Measurements from ENCODE around the gene MAPK13.
"Not testable (repeated sequence)": the region's sequence is repeated elsewhere in the genome, so short reads cannot be mapped to it uniquely, and the experiment has no call there.

Gene MAPK13

DNA sequence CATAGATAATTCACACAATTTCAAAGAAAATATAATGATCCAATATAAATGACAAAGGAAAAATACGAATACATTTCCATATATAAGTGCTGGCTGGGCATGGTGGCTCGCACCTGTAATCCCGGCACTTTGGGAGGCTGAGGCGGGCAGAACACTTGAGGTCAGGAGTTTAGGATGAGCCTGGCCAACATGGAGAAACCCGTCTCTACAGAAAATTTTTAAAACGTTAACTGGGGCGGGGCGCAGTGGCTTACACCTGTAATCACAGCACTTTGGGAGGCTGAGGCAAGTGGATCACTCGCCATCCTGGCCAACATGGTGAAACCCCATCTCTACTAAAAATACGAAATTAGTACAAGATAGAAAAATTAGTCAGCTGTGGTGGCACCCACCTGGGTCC lies 14.9 kb upstream of the MAPK13 start:
- no peak for DNase-seq (ENCODE audit: low read depth)

DNA sequence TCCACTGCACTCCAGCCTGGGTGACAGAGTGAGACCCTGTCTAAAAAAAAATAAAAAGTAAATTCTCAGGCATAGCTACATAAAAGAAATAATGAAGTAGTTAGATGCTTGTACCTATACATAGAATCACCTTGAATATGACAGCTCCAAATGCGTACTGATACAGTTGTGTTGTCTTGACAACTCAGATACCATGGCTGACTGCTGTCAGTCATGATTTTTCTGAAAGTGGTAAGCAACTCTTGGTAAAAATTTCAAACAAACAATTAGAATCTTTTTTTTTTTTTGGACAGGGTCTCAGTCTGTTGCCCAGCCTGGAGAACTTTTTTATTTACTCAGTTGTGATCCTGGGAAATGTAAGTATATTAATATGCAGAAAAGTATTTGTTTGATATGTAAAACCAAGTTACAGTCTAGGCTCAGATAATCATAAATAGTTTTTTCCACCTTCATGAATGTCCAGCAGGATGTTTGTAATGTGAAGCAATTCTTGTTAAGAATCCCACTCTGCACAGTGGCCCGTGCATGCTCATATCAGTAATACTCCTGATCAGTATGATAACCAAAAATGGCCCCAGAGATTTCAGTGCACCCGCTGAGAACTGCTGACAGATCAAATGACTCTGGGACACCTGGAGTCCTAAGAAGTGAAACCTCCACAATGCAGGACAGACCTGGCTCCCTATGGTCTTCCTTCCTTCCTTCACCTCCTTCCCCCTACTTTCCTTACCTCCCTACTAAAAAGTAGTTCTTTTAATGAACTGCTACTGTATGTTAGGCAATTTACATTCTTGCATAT lies 14.0 kb upstream of the MAPK13 start:
- no peak for DNase-seq (ENCODE audit: low read depth)

DNA sequence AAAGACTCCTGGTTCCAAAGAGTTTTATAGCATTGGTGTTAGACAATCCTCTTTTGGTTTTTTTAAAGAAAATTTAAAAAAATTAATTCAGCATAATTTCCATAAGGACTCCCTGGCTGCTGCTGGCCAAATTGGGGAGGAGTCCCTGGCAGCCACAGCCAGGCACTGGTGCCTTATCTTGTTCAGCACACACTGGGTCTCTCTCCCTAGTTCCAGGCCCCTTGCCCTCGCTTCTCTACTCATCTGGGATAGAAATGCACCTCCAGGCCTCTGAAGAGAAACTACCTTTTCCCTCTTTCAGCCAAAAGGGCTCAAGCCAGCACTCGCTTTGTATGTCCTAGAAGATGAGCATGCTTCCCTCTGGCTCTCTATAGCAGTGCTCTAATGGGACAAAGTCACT lies 13.4 kb upstream of the MAPK13 start:
- DNase-seq (ENCODE audit: low read depth) = no peak

DNA sequence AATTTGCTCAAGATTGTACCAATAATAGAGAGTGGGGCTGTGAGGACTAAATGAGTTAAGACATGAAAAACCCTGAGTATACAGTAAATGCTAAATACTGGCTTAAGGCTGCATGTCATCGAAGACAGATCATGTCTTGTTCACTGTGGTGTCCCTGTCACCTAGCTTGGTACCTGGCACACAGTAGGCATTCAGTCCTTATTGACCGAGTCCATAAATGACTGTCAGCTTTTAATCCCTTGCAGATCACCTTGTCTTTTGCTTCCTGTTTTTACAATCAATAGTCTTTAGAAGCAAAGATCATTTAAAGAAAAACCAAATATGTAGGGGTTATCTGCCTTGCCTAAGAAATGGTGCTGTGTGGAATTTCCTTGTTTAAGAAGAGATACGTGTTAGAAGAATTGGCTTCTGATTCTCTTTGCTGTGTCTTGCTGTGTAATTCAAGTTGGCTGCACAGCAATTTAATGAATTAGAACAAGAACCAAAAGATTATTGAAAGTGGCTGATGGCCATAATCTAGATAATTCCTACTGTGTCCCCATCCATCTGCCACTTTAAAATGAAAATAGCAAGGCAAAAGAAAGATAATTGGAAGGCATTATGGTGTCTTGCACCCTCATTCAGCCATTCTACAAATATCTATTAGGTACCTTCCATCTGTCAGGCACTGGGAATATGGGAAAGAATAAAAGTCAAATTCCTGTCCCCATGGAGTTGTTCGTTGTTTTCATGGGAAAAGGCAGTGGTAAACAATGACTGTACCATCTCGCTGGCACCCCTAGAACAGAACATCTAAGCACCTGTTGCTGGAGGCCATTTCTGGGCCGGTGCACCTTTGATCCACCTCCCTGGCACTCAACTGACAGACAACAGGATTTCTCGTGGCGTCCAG lies 12.4 kb upstream of the MAPK13 start:
- DNase-seq (ENCODE audit: low read depth) = no peak

DNA sequence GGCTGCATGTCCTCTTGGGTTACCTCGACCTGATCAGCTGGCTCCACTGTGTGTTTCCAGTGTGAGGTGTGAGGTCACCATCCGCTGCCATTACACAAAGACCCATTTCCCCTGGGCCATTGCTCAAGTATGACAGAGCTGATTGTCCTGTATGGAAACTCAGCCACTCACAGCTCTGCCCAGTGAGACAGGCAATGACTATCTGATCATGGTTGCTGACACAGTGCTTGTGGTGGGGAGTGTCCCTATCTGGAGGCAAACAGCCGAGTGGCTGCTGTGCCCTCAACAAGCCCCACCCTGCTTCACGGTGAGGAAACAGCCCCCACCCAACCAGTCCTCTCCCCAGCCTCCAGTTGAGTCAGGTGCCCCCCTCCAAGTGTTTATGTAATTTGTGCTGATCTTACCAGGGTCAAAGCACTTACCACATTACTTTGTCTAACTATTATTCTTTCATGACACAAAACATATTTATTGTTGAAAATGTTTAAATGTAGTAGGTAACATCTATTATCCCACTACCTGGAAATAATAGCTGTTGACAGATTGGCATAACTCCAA lies 11.7 kb upstream of the MAPK13 start:
- peak; percentile 70 for DNase-seq (ENCODE audit: low read depth)

DNA sequence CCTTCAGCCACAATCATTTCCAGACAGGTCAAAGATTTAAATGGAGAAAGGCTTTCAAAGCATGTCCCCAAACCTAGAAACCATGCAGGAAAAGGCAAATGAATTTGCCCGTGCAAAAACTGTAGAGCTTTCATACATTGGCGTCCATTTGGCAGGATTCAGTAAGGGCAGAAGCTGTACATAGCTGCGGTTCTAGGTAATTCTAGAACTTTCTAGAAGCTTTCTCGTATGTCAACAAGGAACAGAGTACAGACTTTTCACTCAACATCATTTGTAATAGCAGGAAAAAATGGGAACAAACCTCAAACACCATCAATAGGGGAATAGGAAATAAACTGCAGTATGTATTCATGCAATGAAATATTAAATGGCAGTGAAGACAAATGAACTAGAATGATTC lies 11.1 kb upstream of the MAPK13 start:
- no peak for DNase-seq (ENCODE audit: low read depth)

DNA sequence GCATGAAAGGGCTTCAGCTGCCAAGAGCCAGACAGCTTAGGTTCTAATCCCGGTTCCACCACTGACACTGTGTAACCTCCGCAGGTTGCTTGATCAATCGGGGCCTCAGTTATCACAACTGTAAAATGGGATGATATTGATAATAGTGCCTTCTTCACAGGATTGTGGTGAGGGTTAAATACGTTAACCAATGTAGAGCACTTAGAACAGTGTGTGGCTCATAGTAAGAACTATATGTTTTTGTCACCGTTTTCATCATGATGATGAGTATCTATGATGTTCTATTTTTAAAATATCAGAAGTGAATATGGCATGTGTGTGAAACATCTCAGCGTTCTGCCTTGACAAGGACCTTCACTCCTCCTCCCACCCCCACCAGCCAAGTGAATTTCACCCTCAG lies 10.3 kb upstream of the MAPK13 start:
- DNase-seq (ENCODE audit: low read depth) = no peak

DNA sequence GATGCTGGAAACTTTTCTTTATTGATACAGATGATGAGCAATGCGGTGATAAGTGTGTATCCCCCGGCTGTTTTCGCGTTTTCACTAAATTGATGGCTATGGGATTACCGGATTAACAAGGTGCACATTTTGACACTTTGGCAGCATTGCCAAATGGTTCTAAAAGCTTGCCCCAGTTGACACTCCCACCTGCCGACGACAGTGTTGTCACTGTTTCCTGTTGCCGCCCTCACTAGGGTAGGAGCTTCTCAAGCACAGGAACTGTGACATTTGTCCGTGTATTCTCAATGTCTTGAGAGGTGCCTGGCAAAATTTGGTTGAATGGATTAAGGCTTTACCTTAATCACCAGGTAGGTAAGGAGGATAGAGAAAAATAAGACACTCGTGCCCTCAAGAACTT lies 9.8 kb upstream of the MAPK13 start:
- peak; percentile 64 for DNase-seq (ENCODE audit: low read depth)

DNA sequence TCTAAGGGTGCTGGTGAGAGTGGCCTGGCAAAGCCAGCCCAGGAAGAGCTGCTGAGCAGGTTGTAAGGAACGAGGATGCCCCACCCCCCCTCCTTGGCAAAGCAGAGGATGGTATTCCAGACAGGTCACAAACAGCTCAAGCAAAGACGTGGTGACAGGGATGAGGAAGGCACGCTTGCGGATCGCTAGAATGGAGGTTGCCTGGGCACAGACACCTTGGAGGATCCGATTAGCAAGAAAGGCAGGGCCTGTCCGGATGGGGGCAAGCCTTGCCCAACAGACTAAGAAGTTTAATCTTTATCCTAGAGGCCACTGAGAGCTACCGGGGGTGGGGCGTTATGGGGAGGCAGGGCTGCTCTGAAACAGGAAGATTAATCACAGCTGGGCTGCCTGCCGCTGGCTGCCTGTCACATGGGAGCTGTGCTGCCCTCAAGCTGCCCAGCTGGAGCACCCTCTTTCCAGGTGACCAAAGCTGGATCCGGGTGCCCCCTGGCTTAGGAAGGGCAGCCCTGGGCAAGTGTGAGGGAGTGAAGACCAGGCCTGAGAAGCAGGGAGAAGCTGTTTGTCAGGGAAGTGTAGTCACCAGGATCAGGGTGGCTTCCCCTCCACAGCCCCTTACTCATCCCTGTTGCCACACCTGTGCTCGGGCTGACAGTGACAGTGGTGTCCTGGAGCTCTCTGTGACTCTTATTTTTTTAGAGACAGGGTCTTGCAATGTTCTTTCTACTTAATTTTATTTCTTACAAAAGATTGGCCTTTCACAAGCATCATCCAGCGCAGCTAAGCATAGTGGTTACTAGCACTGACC lies 9.1 kb upstream of the MAPK13 start:
- DNase-seq (ENCODE audit: low read depth) = no peak

DNA sequence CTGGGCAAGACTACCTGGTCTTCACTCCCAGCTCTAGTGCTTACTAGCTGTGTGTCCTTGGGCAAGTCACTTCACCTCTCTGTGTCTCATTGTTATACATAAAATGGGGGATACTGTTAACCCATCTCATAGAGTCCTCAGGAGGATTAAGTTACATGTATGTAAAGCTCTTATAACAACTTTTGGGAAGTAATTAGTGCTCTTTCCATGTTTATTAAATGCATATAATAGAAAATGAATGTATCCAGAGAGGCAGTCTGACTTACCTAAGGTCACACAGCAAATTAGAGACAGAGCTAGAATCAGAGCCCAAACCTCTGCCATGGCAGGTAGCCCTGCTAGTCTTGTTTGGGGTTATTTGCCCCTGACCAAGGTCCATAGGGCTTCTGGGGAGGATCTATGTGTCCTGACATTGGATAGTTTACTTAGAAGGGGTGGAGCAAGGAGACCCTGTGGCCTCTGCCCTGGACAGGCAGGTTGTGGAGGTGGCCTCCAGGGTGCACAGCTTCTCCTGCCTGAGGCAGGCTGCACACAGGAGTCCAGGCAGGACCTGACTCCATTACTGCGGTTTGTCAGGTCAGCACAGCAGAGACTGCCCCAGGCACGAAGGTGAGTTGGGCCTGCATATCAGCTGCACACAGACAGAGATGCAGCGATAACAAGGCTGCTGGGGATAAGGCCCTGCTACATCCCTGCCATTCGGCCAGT lies 8.4 kb upstream of the MAPK13 start:
- no peak for DNase-seq (ENCODE audit: low read depth)

DNA sequence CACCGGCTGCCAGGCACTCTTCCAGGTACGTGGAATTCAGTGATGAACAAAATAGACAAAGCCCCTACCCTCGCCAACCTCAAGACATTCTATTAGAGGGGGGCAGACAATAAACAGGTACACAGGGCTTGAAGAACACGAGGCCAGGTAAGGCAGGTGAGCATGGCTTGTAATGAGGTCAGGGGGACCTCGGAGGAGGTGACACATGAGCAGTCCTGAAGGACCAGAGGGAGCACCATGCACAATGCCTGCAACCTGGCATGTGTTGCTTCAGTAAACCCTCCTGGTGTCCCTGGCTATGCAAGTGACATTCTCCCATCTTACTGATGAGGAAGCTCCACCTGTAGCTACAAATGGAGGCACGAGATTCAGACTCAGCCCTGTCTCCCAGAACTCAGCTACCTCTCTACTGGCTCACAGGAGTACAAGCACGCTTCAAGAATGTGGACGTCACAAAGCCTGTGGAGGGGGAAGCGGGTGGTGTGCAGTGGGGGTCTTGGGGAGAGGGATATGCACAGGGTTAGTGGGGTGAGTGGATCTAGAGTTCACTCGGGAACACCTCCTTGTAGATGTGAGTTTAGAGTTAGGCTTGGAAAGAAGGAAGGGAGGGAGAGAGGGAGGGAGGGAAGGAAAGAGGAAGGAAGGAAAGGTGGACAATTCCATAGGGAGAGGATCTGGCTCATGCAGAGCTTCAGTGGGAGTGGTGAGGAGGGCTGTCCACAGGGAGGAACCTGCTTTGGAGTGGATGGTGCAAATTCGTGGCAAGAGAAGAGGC lies 7.6 kb upstream of the MAPK13 start:
- DNase-seq (ENCODE audit: low read depth) = no peak

DNA sequence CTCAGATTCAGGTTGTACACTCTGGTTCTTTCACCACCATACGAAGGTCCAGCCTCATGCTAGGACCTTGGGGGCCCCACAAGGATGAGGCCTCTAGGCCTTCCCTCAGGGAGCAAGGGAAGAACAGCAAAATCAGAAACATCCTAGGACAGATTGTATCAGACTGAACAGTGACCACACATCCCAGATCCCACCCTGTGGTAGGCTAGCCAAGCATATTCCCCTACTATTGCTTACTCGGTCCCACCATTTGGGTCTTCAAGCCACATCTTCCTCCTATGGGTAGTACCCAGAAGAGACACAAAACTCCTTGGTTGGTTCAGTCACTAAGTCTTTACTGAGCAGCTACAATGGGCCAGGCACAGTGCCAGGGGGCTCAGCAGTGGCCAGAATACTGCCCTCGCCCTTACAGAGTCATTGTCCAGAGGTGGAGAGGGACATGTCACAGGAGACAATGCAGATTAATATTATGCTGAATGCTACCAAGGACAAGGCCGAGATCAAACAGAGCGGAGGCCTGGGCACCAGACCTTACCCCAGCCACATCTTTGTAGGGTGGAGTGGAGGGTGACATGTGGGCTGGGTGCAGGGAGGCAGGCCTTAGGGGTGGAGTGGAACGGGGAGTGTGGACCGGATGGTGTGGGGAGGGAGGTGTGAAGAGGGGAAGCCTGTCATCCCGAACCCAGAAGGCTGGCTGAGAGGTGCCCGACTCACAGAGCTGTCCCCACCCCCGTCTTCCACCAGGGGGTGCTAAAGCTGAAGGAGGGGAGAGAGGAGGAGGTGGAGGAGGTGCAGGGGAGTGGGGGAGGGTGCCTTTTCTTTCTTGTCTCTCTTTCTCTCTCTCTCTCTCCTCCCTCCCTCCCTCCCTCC lies 6.8 kb upstream of the MAPK13 start:
- DNase-seq (ENCODE audit: low read depth) = peak; percentile 87

DNA sequence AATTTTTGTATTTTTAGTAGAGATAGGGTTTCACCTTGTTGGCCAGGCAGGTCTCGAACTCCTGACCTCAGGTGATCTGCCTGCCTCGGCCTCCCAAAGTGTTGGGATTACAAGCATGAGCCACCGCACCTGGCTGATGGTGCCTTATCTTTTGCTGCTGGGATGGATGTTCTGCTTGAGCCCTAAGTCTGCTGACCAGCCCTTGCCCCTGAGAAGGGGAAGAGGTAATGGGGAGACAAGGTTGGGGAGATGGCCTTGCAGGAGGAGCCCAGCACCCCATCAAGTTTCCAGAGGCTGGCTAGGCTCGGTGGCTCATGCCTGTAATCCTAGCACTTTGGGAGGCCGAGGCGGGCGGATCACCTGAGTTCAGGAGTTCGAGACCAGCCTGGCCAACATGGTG lies 6.0 kb upstream of the MAPK13 start:
- not testable (repeated sequence) for DNase-seq (ENCODE audit: low read depth)

DNA sequence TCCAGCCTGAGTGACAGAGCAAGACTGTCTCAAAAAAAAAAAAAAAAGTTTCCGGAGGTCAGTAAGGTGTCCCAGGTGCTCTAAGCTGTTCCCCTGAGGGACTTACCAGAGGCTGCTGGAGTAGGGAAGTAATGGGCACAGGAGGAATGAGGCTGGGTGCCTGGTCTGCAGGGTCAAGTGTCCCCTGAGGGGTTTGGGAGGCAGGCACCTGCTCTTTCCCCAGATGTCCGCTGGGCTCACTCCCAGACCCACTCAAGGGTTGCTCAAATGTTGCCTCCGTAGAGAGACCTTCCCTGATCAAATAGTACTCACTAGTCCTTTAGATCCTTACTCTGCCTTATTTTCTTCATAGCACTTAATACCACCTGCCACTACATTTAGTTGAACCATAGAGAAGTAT lies 5.4 kb upstream of the MAPK13 start:
- DNase-seq (ENCODE audit: low read depth) = no peak

DNA sequence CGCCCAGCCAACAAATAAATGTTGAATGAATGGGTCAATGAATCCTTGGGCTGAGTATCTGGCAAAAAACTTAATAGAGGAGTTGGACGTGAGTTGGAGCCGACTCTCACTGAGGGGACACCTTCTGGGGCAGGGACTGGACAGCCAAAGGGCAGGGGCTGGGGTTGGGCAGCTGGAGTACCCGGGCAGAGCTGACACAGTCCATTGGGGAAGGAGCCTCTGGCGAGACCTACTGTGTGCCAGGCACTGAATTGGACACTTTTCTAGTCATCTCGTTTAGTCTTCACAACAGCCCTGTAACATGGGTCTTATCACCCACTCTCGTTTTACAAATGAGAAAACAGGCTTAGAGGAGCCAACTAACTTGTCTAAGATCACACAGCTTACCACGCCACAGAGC lies 4.7 kb upstream of the MAPK13 start:
- DNase-seq (ENCODE audit: low read depth) = no peak

DNA sequence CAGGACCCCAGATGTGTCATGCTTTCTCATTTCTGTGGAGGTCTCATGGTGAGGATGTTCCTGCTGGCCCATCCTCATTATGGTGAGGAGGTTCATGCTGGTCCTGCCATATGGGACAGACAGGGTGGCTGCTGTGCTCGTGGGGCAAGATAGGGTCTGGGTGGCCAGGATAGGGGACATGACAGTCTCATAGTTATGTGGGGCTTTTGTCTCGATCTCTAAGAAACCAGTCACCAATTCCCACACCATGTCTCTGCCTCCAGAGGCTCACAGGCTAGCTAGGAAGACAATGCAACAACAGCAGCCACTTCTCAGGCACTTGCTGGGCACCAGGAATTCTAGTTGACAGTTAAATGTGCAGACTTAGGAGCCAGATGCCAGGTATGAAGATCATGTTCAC lies 4.2 kb upstream of the MAPK13 start:
- no peak for DNase-seq (ENCODE audit: low read depth)

DNA sequence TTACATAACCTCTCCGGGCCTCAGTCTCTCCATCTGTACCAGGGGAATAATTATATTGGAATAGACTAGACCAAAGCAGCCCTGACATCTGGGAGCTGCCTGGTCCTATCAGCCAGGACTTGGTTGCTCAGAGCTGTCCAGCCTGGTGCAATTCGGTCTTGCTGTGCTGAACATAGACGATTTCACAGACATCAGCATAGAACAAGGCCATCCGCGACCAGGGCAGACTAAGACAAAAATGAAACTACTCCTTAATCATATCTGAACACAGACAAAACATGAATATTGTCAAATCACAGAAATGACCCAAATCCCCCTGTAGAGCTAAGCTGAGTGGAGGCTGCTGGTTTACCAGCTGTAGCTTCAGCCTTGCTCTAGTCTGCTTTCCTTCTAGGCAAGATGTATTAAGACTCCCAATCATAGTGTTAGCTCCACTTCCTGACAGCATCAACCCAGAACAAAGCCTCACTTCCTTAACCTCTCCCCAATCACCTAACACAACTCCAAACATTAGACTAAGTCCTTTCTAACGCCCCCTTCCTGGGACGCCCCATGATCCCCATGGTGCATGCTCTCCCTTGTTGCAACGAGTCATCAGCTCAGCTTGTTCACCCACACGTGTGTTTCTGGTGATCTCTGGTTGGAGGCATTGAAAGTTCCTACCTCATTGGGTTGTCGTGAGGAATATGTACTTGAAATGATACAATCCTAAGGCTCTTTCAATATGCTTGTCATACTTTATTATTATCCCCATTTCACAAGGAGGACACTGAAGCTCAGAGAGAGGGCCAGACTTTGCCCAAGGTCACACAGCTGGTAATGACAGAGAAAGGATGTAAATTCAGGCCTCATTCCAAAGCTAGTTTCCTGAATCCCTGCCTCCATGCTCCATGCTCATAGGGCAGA lies 3.5 kb upstream of the MAPK13 start:
- no peak for DNase-seq (ENCODE audit: low read depth)

DNA sequence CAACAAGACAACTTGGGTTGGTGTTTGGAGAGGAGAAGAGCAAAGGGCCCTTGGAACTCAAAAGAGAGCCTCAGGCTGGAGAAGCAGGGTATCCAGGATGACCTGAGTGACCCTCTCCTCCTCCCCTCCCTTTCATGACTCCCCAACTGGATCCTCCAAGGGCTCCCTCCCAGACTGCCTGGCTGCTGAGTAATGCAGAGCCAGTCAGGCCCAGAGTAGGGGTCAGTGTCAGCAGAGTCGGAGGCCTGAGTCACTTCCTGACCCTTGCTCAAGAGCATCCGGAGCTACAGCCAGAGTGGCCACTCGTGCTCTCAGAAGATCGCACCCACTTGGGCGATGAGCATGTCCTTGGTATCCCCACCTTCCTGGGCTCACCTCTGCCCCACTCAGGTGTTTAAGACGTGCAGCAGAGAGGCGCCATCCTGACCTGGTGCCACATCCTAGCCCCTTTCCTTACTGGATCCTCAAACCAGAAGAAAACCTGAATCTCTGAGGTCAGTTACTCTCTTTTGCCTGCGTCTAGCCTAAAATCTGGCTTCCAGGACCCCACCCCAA lies 2.8 kb upstream of the MAPK13 start:
- no peak for DNase-seq (ENCODE audit: low read depth)
